RCC 7860 (cell line): Measurements from ENCODE around the gene NCL.

Source experiments
- DNase-seq: peaks from one replicate; pipeline ENCODE4 v3.0.0-alpha.2; 2015; ENCODE audit warnings: low spot score
- FAIRE-seq: peaks from 2 replicates; lab custom pipeline; 2012; peaks lifted over from hg19 to GRCh38; lab: Jason Lieb, UNC

The NCL gene, protein sequence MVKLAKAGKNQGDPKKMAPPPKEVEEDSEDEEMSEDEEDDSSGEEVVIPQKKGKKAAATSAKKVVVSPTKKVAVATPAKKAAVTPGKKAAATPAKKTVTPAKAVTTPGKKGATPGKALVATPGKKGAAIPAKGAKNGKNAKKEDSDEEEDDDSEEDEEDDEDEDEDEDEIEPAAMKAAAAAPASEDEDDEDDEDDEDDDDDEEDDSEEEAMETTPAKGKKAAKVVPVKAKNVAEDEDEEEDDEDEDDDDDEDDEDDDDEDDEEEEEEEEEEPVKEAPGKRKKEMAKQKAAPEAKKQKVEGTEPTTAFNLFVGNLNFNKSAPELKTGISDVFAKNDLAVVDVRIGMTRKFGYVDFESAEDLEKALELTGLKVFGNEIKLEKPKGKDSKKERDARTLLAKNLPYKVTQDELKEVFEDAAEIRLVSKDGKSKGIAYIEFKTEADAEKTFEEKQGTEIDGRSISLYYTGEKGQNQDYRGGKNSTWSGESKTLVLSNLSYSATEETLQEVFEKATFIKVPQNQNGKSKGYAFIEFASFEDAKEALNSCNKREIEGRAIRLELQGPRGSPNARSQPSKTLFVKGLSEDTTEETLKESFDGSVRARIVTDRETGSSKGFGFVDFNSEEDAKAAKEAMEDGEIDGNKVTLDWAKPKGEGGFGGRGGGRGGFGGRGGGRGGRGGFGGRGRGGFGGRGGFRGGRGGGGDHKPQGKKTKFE

DNA sequence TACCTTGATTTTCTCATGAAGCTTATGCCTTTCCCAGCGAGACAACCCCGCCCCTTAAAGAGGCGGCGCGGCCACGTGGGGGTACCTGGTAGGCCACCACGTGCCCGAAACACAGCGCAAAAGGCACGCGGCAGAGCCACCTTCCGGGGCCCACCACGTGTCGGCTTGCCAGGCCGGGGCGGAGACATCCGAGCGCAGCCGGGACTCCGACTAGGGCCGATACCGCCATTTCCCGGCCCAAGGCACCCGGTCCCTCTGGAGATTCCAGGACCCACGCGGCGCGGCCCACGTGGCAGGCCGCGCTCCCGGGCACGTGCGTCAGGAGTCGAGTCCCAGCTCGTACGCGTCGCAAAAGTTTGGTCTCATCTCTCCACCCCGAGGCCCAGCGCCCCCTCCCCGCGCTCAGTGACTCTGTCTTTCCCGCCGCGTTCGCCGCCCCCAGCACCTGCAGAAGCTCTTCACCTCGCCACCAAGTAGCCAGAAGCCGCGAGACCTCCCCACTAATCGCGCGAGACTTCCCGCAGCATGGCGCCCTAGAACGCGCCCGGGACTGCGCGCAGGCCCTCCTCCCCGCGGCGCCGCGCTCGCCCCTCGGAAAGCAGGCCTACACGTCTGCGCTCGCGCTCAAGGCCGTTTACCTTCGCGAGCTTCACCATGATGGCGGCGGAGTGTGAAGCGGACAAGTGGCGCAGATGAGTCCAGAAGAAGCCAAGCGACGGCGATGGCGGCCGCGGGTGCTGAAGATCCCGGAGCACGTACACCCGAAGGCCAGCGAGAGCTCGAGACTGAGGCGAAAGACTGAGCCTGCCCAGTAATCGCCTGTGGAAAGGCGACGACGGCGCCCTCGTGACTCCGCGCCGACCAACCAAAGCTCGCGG lies at the start of gene NCL:
NCL (minus strand) TSS at position 787 of the 878 bp plus-strand sequence; CDS start at position 656, 131 bp downstream.
- peak; percentile 95 for DNase-seq
- FAIRE-seq, result peak; percentile 38

DNA sequence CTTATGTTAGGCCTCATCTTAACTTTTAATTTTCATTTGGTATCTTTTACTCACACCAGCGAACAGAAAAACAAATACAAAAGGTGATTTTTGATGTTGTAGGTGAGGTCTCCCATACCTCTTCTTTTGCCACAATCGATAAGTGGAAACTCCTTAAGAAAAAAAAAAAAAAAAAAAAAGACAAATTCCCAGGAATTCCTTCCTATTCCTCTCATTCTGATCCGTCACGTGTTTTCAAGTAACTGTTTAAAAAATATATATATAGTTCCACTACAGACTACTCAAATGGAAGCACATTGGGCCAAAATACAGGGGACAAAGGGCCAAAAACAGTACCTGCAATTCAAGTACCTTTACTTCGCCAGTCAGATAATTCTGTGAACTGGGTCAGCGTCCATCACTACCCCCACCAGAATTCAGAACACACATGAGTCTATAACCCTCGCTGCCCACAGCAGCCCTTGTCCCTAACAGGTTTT lies 49.5 kb upstream of the NCL start:
- DNase-seq (no peak), FAIRE-seq (no peak)

DNA sequence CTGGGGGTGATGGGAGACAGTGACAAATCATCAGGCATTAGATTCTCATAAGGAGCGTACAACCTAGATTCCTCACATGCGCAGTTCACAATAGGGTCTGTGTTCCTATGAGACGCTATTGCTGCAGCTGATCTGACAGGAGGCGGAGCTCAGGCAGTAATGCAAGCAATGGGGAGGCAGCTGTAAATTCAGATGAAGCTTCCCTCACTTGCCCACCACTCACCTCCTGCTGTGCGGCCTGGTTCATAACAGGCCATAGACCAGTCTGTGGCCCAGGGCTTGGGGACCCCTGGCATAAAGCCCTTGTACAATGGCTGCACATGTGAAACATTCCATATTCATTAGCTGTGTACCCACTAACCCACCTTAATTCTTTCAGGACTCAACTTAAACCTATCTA lies 47.9 kb upstream of the NCL start:
- no peak for FAIRE-seq
- DNase-seq, result no peak

DNA sequence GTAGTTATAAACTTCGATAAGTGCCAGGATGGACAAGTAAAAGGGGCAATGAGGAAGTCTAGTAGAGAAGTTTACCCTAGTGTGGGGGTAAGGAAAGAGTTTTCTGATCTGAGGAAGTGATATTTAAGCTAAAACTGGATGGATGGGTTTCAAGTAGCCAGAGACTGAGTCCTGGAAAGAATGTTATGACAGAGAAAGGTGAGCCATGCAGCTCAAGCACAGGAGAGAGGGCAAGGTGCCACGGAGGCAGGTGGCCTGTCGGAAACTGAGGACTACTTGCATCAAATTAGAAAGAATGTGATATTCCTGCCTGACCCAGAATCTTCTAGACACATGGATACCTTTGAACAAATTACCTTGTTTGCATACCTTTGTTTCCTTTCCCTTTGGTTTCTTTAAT lies 39.5 kb upstream of the NCL start:
- DNase-seq, result no peak
- no peak for FAIRE-seq

DNA sequence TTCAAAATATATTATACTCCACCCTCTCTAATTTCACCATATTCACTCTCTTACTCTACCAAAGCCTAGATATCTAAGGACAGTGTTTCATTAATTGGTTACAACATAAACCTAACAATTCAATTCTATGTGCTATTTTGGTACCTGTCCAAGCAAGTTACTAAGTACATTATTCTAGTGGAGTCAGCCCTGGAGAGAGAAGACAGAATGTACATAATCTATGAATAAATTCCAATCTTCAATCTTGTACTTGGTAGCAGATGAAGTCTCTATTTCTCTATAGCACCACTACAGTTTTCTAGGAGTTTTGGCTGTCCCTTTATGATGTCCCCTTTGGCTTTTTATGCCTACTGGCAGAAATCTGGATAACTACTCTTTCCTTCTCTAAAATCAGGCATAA lies 38.3 kb upstream of the NCL start:
- DNase-seq, result no peak
- no peak for FAIRE-seq

DNA sequence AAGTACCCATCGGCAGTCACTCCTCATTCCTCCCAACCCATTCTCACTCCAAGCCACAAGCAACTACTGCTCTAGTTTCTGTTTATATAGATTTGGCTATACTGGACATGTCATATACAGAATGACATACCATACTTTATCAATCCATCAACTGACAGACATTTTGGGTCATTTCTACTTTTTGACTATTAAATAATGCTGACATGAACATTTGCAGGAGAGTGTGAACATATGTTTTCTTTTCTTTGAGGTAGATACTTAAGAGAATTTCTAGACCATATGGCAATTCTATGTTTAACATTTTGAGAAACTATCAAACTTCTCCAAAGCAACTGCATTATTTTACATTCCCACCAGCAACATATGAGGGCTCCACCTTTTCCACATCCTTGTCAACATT lies 33.4 kb upstream of the NCL start:
- FAIRE-seq (no peak), DNase-seq (no peak)

DNA sequence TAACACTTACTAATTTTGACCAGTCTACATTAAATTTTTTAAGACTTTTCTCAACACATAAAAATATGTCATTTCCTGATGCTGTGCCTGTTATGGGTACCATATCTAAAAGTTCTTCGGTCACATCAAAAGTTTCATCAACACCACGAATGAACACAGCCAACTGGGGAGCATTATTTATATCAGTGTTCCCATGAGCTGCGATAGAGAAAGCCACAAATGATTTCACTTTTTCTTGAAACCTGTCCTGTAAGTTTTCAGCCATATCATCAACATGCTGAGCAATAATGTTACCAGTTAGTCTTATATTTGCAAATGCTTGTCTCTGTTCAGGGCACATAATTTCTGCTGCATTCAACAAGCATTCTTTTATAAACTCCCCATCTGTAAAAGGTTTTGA lies 30.4 kb upstream of the NCL start:
- DNase-seq, result no peak
- FAIRE-seq, result no peak

DNA sequence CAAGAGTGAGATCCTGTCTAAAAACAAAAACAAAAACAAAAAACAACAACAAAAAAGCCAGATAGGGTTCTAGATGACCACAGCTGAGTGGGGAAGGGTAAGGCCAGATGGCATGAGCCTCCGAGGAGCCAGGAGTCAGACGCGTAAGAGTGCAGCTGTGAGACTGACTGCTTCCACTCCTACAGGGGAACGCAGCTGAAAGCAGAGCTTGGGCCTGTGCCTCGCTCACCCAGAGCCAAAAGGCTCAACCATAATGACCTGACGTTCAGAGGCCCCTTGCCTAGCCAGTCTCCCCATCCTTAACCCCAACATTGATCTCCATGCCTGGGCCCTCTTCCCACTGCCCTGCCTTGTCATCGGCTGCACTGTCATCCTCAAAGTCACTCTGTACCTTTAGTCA lies 26.5 kb upstream of the NCL start:
- no peak for FAIRE-seq
- no peak for DNase-seq

DNA sequence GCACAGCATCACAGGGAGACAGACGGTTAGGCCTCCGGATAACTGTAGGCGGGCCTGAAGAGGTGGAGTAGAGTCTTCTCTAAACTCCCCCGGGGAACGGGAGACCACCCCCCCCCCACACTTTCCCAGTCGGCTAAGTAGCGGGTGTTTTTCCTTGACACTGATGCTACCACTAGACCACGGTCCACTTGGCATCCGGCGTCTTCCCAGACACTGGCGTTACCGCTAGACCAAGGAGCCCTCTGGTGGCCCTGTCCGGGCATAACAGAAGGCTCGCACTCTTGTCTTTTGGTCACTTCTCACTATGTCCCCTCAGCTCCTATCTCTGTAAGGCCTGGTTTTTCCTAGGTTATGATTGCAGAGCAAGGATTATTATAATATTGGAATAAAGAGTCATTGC lies 25.7 kb upstream of the NCL start:
- DNase-seq (no peak), FAIRE-seq (no peak)

DNA sequence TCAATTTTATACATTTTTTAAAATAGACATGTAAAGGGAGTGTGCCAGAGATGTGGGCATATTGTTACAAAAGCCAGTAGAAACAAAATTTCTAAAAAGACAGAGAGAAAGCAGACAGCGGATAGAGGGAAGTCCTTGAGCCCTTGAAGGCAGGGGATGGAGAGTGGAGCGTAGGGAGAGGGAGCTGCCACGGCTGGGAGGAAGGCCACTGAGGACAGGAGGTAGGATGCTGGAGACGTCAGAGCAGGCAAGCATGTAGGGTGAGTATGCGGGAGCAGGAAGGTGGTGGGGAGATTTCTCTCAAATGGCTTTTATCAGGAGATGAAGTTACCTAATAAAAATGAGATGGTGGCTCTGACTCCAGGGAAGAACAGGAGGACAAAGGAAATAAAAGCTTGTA lies 24.0 kb upstream of the NCL start:
- FAIRE-seq (no peak), DNase-seq (no peak)

DNA sequence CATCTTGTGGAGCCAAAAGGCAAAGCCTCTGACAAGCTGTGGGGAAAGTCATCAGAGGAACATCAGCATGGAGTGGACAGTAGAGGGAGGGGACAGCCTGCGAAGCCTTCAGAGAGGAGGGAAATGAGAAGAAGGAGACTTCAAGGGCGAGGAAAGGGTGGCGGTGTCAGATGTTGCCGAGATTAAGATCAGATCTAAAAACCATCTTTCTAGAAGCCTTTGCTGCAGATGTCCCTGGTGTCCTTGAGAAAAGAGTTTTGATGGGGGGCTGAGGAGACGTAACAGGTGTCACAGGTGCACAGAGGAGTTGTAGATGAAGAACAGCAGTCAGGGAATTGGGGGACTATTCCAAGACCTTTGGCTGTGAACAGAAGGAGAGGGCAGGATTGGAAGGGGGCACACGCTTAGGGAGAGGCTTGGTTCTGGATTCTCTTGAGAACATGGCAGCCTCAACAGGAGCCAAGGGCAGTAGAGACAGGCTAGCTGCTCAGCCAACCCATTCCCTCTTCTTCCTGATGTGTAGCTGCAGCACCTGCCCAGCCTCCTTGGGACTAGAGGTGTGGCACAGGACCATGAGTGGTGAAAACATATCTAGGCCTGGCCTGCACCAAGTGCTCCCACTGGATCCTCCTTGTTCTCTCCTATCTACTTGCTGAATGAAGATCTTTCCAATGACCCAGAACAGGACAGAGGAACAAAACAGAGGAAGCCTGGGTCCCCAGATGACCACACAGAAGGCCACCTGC lies 22.7 kb upstream of the NCL start:
- DNase-seq (no peak), FAIRE-seq (no peak)

DNA sequence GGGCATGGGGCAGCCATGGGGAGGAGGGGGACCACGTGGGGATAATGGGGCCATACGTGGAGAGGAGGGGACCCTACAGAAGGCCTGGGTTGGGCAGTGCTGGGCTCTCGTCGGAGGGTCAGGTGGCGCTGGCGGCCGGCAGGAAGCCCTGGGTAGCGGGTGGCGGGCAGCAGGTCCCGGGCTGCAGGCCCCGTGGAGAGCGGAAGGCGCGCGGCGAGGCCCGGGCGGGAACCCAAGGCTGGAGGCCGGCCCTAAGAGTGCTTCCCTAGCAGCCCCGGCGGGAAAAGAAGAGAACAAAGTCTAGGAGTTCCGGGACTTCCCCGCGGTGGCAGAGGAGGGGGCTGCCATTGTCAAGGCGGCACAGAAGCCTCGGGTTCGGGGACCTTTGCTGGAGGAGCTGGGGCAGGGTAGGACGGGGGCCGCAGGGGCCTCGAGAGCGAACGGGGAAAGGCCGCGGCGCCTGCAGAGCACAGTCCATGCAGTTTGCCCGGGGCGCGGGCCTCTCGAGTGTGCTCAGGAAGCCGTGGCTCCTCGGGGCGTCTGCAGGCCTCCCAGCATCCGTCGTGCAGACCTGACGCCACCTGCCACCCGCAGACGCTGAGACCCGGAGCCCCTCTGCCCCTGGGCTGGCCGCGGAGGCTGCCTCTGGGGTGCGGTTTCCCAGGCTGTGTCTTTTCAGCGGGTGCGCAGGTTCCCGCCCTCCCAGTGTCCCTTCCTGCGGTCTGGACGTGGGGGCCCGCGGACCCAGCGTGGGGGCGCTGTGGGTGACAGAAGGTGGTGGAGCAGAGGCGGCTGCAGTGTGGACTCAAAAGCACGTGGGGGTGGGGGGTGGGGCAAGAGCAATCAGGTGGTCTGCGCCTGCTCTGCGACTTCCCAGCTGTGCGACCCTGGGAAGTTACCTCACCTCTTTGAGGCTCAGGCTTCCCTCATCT lies 19.4 kb upstream of the NCL start:
- FAIRE-seq, result no peak

DNA sequence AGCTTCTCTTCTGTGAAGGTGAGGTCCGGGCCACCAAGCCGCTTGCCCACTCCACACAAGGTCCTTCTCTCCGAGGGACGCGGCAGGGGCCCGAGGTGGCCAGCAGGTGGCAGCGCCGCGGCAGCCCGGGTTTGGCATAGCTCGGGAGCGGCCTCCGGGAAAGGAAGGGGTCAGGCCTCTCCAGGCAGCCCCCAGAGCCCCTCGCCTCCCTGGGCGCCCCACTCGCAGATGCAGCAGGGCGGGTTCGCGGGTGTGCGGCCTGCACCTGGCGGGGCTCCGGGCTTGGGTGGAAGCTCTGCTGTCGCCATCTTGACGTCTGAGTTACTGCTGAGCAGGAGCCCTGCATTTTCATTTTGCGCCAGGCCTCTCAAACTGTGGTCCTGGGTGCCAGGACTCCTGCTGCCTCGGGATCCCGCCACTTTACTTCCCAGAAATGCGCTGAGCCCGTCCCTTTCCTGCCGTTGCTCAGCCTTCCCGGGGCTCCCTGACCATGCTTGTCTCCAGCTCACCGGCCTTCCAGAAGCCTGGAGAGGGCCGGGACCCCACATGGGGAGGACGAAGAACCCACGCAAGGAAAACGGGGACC lies 18.6 kb upstream of the NCL start:
- FAIRE-seq, result no peak
- peak; percentile 14 for DNase-seq

More for the DNA sequence above, 19.4 kb upstream of the NCL start:
- no peak for DNase-seq

DNA sequence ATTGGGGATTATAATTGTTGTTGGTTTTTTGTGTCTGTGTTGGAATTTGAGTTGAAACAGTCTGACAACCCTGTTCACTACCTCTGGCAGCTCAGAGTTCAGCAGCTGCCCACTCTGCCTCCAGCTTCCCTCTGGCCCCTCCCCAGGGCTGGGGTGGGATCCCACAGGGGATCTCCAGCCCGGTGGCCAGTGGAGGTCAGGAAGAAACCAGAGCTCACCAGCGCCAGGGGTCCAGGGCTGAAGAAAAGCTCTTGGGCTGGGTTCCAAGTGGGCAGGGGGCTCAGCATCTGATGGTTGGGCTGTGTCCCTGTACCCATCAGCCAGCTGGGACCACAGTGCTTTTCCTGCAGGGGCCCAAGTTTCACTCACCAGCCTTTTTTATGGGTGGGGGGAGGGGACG lies 16.5 kb upstream of the NCL start:
- no peak for DNase-seq
- FAIRE-seq, result no peak

DNA sequence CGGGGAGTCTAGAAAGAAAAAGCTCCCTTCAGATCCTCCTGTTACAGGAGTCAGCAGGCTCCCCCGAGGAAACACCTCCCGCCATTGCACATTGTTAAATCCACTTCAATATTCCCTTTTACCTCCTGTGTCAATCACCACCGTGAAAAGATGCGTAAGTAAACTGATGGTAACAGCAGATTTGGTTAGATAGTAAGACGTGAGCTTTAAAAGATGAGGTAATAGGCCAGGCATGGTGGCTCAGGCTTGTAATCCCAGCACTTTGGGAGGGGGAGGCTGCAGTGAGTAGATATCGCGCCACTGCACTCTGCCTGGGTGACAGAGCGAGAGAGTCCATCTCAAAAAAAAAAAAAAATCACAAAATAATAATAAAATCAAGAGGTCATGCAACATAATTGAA lies 15.2 kb upstream of the NCL start:
- DNase-seq (no peak), FAIRE-seq (no peak)

DNA sequence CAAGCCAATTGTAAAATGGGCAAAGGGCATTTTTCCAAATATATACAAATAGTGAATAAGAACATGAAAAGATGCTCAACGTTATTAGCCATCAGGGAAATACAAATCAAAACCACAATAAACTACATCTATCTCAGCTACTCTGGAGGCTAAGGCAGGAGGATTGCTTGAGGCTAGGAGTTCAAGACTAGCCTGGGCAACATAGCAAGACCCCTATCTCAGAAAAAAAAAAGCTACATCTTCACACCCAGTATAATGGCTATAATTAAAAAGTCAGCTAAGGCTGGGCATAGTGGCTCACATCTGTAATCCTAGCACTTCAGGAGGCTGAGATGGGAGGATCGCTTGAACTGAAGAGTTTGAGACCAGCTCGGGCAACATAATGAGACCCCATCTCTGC lies 12.6 kb upstream of the NCL start:
- FAIRE-seq, result no peak

DNA sequence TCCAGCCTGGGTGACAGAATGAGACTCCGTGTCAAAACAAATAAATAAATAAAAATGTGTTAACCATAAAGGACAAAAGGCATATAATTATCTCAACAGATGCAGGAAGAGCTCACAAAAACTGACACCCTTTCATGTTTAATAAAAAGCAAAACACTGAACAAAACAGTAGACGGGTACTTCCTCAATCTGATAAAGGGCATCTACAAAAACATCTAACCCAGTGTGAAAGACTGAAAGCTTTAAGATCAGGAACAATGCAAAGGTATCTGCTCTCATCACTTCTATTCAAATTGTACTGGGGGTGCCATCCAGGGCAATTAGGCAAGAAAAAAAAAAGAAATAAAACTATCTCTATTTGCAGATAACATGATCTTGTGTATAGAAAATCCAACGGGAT lies 11.7 kb upstream of the NCL start:
- FAIRE-seq (no peak), DNase-seq (no peak)

More for the DNA sequence above, 12.6 kb upstream of the NCL start:
- DNase-seq, result no peak

DNA sequence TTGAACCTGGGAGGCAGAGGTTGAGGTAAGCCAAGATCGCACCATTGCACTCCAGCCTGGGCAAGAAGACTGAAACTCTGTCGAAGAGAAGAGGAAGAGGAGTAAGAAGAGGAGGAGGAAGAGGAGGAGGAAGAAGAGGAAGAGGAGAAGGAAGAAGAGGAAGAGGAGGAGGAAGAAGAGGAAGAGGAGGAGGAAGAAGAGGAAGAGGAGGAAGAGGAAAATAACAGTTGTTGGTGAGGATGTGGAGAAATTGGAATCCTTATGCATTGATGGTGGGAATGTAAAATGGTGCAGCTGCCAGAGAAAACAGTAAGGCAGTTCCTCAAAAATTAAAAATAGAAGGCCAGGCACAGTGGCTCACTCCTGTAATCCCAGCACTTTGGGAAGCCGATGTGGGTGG lies 8.5 kb upstream of the NCL start:
- no peak for DNase-seq
- no peak for FAIRE-seq

DNA sequence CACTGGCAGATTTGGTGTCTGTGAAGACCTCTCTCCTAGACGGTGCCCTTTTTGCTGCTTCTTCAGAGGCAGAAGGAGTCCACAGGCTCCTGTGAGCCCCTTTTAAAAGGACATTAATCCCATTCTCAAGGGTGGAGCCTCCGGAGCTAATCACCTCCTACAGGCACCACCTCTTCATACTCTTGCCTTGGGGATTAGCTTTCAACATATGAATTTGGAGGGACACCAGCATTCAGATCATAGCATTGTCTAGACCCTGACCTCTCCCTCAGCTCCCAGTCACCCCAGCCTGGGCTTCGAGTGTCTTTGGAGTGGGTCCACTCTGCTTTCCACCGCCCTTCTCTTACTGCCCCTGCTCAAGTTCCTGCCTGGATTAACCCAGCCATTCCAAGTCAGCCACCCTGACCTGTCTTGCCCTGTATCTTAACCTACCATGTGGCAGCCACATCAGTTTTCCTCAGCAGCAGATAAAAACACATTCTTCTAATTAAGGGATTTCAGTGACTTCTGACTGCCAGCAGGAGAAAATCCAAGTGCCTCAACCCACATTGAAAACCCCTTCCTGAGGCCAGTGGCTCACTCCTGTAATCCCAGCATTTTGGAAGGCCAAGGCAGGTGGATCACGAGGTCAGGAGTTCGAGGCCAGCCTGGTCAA lies 6.1 kb upstream of the NCL start:
- DNase-seq (no peak), FAIRE-seq (no peak)
